Activated CD8-positive, alpha-beta memory T cell treated with anti-CD3 and anti-CD28 coated beads, Interleukin-2, amount 50 U/mL, for 24 hours (primary cell): Measurements from ENCODE around the gene CSN2.
"Not testable (repeated sequence)": the region's sequence is repeated elsewhere in the genome, so short reads cannot be mapped to it uniquely, and the experiment has no call there.

Experiments
- DNase-seq: peaks from one replicate; pipeline ENCODE4 v3.0.0-alpha.2; 2020; ENCODE audit errors: extremely low read depth

The CSN2 gene

GRCh38 chr4:69965628-69966027 lies at the start of gene CSN2:
CSN2 (minus strand) TSS chr4:69965728; CDS start chr4:69960995, 4,733 bp downstream.
- no peak for DNase-seq

GRCh38 chr4:70008771-70009170 lies 43.2 kb upstream of the CSN2 start:
- no peak for DNase-seq

- DNase-seq = no peak
Observed at GRCh38 chr4:70002507-70002906, 37.0 kb upstream of the CSN2 start.

GRCh38 chr4:70000711-70001110 lies 35.2 kb upstream of the CSN2 start:
- no peak for DNase-seq

- no peak for DNase-seq
Observed at GRCh38 chr4:69999420-69999819, 33.9 kb upstream of the CSN2 start.

GRCh38 chr4:69995526-69996016 lies 30.0 kb upstream of the CSN2 start, which contains the start of gene STATH:
STATH (plus strand) TSS chr4:69995966; CDS start chr4:69998438, 2,472 bp downstream.
- no peak for DNase-seq

- no peak for DNase-seq
Observed at GRCh38 chr4:69994782-69995181, 29.3 kb upstream of the CSN2 start.

- no peak for DNase-seq
Observed at GRCh38 chr4:69991016-69991415, 25.5 kb upstream of the CSN2 start.

- DNase-seq = no peak
Observed at GRCh38 chr4:69986663-69987062, 21.1 kb upstream of the CSN2 start.

- DNase-seq = no peak
Observed at GRCh38 chr4:69984030-69984443, 18.5 kb upstream of the CSN2 start.

- no peak for DNase-seq
Observed at GRCh38 chr4:69977582-69977981, 12.1 kb upstream of the CSN2 start.

- no peak for DNase-seq
Observed at GRCh38 chr4:69974631-69975030, 9.1 kb upstream of the CSN2 start.

GRCh38 chr4:69970071-69970470 lies 4.5 kb upstream of the CSN2 start:
- no peak for DNase-seq

GRCh38 chr4:69957209-69957608 lies 8.3 kb downstream of the CSN2 start:
- no peak for DNase-seq

GRCh38 chr4:69951602-69952001 lies 13.9 kb downstream of the CSN2 start:
- DNase-seq = no peak

- no peak for DNase-seq
Observed at GRCh38 chr4:69936566-69936965, 29.0 kb downstream of the CSN2 start.

- DNase-seq = no peak
Observed at GRCh38 chr4:69934150-69934549, 31.4 kb downstream of the CSN2 start.

- no peak for DNase-seq
Observed at GRCh38 chr4:69930768-69931167, 34.8 kb downstream of the CSN2 start, which contains the start of gene CSN1S1. CSN1S1 (plus strand) TSS chr4:69931068; CDS start chr4:69932556, 1,488 bp downstream.

- not testable (repeated sequence) for DNase-seq
Observed at GRCh38 chr4:69923782-69924410, 41.6 kb downstream of the CSN2 start.

- no peak for DNase-seq
Observed at GRCh38 chr4:69920874-69921273, 44.7 kb downstream of the CSN2 start.

GRCh38 chr4:69910016-69910782 lies 55.3 kb downstream of the CSN2 start:
- no peak for DNase-seq

- DNase-seq = no peak
Observed at GRCh38 chr4:69909195-69909594, 56.3 kb downstream of the CSN2 start.

- DNase-seq = no peak
Observed at GRCh38 chr4:69907151-69907550, 58.4 kb downstream of the CSN2 start.
